ENCODE measurements around the gene MFNG. TPM values are rescaled to one million over a fixed set of nuclear protein-coding genes. Genes with fewer than 3 reads are reported as not detected.

The MFNG gene, protein sequence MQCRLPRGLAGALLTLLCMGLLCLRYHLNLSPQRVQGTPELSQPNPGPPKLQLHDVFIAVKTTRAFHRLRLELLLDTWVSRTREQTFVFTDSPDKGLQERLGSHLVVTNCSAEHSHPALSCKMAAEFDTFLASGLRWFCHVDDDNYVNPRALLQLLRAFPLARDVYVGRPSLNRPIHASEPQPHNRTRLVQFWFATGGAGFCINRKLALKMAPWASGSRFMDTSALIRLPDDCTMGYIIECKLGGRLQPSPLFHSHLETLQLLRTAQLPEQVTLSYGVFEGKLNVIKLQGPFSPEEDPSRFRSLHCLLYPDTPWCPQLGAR
- total RNA-seq = 1.9 TPM in 1 of 2 replicates, not detected in the other

GRCh38 chr22:37486224-37486845 lies at the start of gene MFNG:
Gene MFNG (minus strand): TSS chr22:37486384. CDS start chr22:37486177, 207 bp downstream.

GRCh38 chr22:37519268-37520195 lies 33.3 kb upstream of the MFNG start, which contains the start of gene CARD10:
Gene CARD10 (minus strand): TSS chr22:37519415. CDS start chr22:37519200, 215 bp downstream.

GRCh38 chr22:37427135-37427710 lies 59.0 kb downstream of the MFNG start, which contains the start of gene ELFN2:
Gene ELFN2 (minus strand): TSS chr22:37427479. CDS start chr22:37375534, 51,945 bp downstream.

Other genes starting within 250 kb of the MFNG start
- gene RAC2, start 242.1 kb downstream of the MFNG start, total RNA-seq = 32.8 and 71.8 TPM in 2 replicates
- 0.39 TPM in 1 of 2 replicates, not detected in the other for gene CYTH4, start 203.9 kb downstream of the MFNG start, total RNA-seq
- 1.4 and 4.0 TPM in 2 replicates for gene ELFN2, start 58.9 kb downstream of the MFNG start, total RNA-seq
- 3.4 and 15.0 TPM in 2 replicates for gene CARD10, start 33.0 kb upstream of the MFNG start, total RNA-seq
- gene CDC42EP1, start 74.1 kb upstream of the MFNG start, total RNA-seq = 58.1 and 61.1 TPM in 2 replicates
- not detected in 2 replicates for gene LGALS2, start 93.7 kb upstream of the MFNG start, total RNA-seq
- 29.4 and 35.7 TPM in 2 replicates for gene GGA1, start 122.5 kb upstream of the MFNG start, total RNA-seq
- 21.2 and 25.3 TPM in 2 replicates for gene SH3BP1, start 153.3 kb upstream of the MFNG start, total RNA-seq
- 18.6 and 24.4 TPM in 2 replicates for gene PDXP, start 172.3 kb upstream of the MFNG start, total RNA-seq
- gene LGALS1, start 189.3 kb upstream of the MFNG start, total RNA-seq = 5,976 and 9,609 TPM in 2 replicates
- 15.0 and 23.2 TPM in 2 replicates for gene NOL12, start 200.0 kb upstream of the MFNG start, total RNA-seq
- gene TRIOBP, start 210.7 kb upstream of the MFNG start, total RNA-seq = 56.2 and 98.1 TPM in 2 replicates

Data from epithelial cell of alveolus of lung (primary cell).